ENCODE results near the gene RFC3.

- no peak for TF ChIP-seq POLR2A (IDR thresholded peaks at IDR 0.05)
- TF ChIP-seq CTCF (IDR thresholded peaks at IDR 0.05) = no peak
These were observed 44.1 kb downstream of the RFC3 start for GRCh38 chr13:33862016-33862415.

Data from adrenal gland (tissue), 5 donors.